G401 (cell line): Measurements from ENCODE around the gene NPY4R2. TPM values are rescaled to one million over a fixed set of nuclear protein-coding genes. Genes with fewer than 3 reads are reported as not detected.
"Not testable (repeated sequence)": the region's sequence is repeated elsewhere in the genome, so short reads cannot be mapped to it uniquely, and the experiment has no call there.

ENCODE experiments used
- DNase-seq: peaks from one replicate; pipeline ENCODE4 v3.0.0-alpha.2; 2015; ENCODE audit warnings: low spot score
- in situ Hi-C: cut with HindIII; loops from 2 replicates; pipeline ENCODE4 v1.10.0; 2016; ENCODE audit warnings: low sequenced_read_pairs, mixed read lengths
- total RNA-seq: library from RNA; depleted of rRNA; stranded (reverse); fragments of >200 nt; shearing (Covaris generic); gene quantifications from 2 replicates; pipeline ENCODE4 v1.2.3, GENCODE V29; 2014; rRNA removed

The NPY4R2 gene
- total RNA-seq, 1 experiment from 2014 or later = not detected

DNA sequence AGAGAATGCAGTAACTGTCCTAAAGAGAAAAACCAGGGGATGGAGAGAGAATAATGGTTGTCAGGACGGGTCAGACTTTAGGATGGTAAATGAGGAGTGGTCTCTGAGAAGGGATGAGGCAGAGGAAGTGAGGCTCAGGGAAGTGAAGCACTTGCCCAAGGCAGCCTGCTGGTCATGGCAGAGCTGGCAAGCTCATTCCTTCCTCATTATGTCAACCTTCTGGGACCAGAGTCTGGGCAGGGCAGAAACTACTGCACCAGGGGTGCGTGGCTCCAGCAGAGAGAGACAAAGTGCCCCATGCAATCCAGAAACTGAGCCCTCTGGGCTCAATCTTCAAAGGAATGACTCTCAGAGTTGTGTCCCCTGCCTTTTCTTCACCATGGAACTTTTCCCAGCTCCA is 53.6 kb downstream of the NPY4R2 start:
- in situ Hi-C loops, DNase-seq: not testable (repeated sequence)

Other genes with a start within 250 kb of the NPY4R2 start
- gene SYT15B, start 155.1 kb upstream of the NPY4R2 start, total RNA-seq = 0.06 TPM in 1 of 2 replicates, not detected in the other
- not detected in 2 replicates for gene FAM25C, start 81.1 kb downstream of the NPY4R2 start, total RNA-seq